WTC11 (cell line): ENCODE measurements around the gene TEX9. TPM values are rescaled to one million over a fixed set of nuclear protein-coding genes. Genes with fewer than 3 reads are reported as not detected.

Source experiments
- ATAC-seq: fragments of 200-7000 bp; cut with Tn5 transposase; 2 replicates; pipeline ENCODE4 v1.10.0; 2021; ENCODE audit warnings: mild to moderate bottlenecking, moderate library complexity
- CTCF ChIA-PET: fragments of 300-600 bp; sonication (Branson Sonifier 250); formaldehyde crosslinking; loops from one replicate; lab custom pipeline; 2021; ENCODE audit warnings: antibody characterized with exemption; lab: Charles Lee
- POLR2A ChIA-PET: fragments of 350-600 bp; sonication (Branson Sonifier 250); formaldehyde crosslinking; loops from one replicate; lab custom pipeline; 2021; ENCODE audit warnings: antibody characterized with exemption; lab: Charles Lee
- DNase-seq: peaks from one replicate; pipeline ENCODE4 v3.0.0; 2021; ENCODE audit warnings: low spot score
- H3K27ac Mint-ChIP-seq: 2 replicates; pipeline ENCODE4 v1.8.0; 2021; ENCODE audit warnings: mixed read lengths
- H3K27me3 Mint-ChIP-seq: 2 replicates; pipeline ENCODE4 v1.8.0; 2021; ENCODE audit warnings: low read depth, mild to moderate bottlenecking, moderate library complexity, mixed read lengths
- H3K36me3 Mint-ChIP-seq: 2 replicates; pipeline ENCODE4 v1.8.0; 2021; ENCODE audit warnings: mixed read lengths
- H3K4me1 Mint-ChIP-seq: 2 replicates; pipeline ENCODE4 v1.8.0; 2022; ENCODE audit warnings: mixed read lengths
- H3K4me3 Mint-ChIP-seq: 2 replicates; pipeline ENCODE4 v1.8.0; 2021; ENCODE audit warnings: mild to moderate bottlenecking, moderate library complexity, mixed read lengths
- H3K9me3 Mint-ChIP-seq: 2 replicates; pipeline ENCODE4 v1.8.0; 2021; ENCODE audit warnings: mixed read lengths
- AFF4 ChIP-seq: sonication (generic); formaldehyde crosslinking; IDR thresholded peaks from 2 replicates; pipeline ENCODE4 v1.8.1; 2023; ENCODE audit warnings: mild to moderate bottlenecking, missing genetic modification reagents, borderline replicate concordance
- ATF2 ChIP-seq: sonication (generic); formaldehyde crosslinking; IDR thresholded peaks from 2 replicates; pipeline ENCODE4 v1.8.1; 2022; ENCODE audit warnings: low read depth, missing genetic modification reagents, borderline replicate concordance
- ATF3 ChIP-seq: sonication (generic); formaldehyde crosslinking; conservative IDR thresholded peaks from 2 replicates; pipeline ENCODE4 v1.8.1; 2022; ENCODE audit warnings: mild to moderate bottlenecking, missing genetic modification reagents
- ATF6 ChIP-seq: sonication (generic); formaldehyde crosslinking; IDR thresholded peaks from 2 replicates; pipeline ENCODE4 v1.8.1; 2023; ENCODE audit warnings: mild to moderate bottlenecking, missing genetic modification reagents
- ELF4 ChIP-seq: sonication (generic); formaldehyde crosslinking; IDR thresholded peaks from 2 replicates; pipeline ENCODE4 v1.8.1; 2022; ENCODE audit warnings: low read depth, mild to moderate bottlenecking, moderate library complexity, missing genetic modification reagents
- FOXP1 ChIP-seq: sonication (generic); formaldehyde crosslinking; IDR thresholded peaks from 2 replicates; pipeline ENCODE4 v1.8.0; 2022; ENCODE audit warnings: missing genetic modification reagents, mild to moderate bottlenecking, moderate library complexity, borderline replicate concordance
- GABPB1 ChIP-seq: sonication (generic); formaldehyde crosslinking; IDR thresholded peaks from 2 replicates; pipeline ENCODE4 v1.8.1; 2023; ENCODE audit warnings: mild to moderate bottlenecking, missing genetic modification reagents
- GRHL2 ChIP-seq: fragments of 250-450 bp; sonication (Bioruptor Pico); IDR thresholded peaks from 2 replicates; pipeline ENCODE4 v1.8.0; 2022; ENCODE audit warnings: mild to moderate bottlenecking, moderate library complexity; ENCODE audit not compliant: insufficient replicate concordance, severe bottlenecking
- MAX ChIP-seq: sonication (generic); formaldehyde crosslinking; IDR thresholded peaks from 2 replicates; pipeline ENCODE4 v1.8.0; 2022; ENCODE audit warnings: mild to moderate bottlenecking, missing genetic modification reagents
- MXD4 ChIP-seq: fragments of 250-450 bp; sonication (Bioruptor Pico); IDR thresholded peaks from 2 replicates; pipeline ENCODE4 v1.8.0; 2021; ENCODE audit warnings: mild to moderate bottlenecking, moderate library complexity, borderline replicate concordance
- NR1H2 ChIP-seq: sonication (generic); formaldehyde crosslinking; IDR thresholded peaks from 2 replicates; pipeline ENCODE4 v1.9.0; 2021; ENCODE audit warnings: mild to moderate bottlenecking, moderate library complexity, missing genetic modification reagents
- SOX15 ChIP-seq: fragments of 250-450 bp; sonication (Bioruptor Pico); IDR thresholded peaks from 2 replicates; pipeline ENCODE4 v1.9.0; 2021; ENCODE audit warnings: mild to moderate bottlenecking
- TEAD4 ChIP-seq: sonication (generic); formaldehyde crosslinking; IDR thresholded peaks from 2 replicates; pipeline ENCODE4 v1.8.0; 2022; ENCODE audit warnings: mild to moderate bottlenecking, missing genetic modification reagents
- USF2 ChIP-seq: sonication (generic); formaldehyde crosslinking; IDR thresholded peaks from 2 replicates; pipeline ENCODE4 v1.8.1; 2023; ENCODE audit warnings: mild to moderate bottlenecking, missing genetic modification reagents, moderate library complexity
- ZMAT4 ChIP-seq: fragments of 250-450 bp; sonication (Bioruptor Pico); IDR thresholded peaks from 2 replicates; pipeline ENCODE4 v1.9.0; 2021; ENCODE audit warnings: mild to moderate bottlenecking
- ZNF138 ChIP-seq: sonication (generic); formaldehyde crosslinking; conservative IDR thresholded peaks from 2 replicates; pipeline ENCODE4 v1.8.1; 2022; ENCODE audit warnings: mild to moderate bottlenecking, moderate library complexity, missing genetic modification reagents
- ZNF263 ChIP-seq: sonication (generic); formaldehyde crosslinking; IDR thresholded peaks from 2 replicates; pipeline ENCODE4 v1.8.1; 2022; ENCODE audit warnings: low read depth, mild to moderate bottlenecking, moderate library complexity, missing genetic modification reagents
- ZNF317 ChIP-seq: sonication (generic); formaldehyde crosslinking; IDR thresholded peaks from 2 replicates; pipeline ENCODE4 v1.8.1; 2023; ENCODE audit warnings: low read depth, mild to moderate bottlenecking, moderate library complexity, missing genetic modification reagents, borderline replicate concordance
- ZNF416 ChIP-seq: fragments of 250-450 bp; sonication (Bioruptor Pico); IDR thresholded peaks from 2 replicates; pipeline ENCODE4 v1.9.0; 2021; ENCODE audit warnings: mild to moderate bottlenecking, inconsistent platforms
- ZNF423 ChIP-seq: fragments of 250-450 bp; sonication (Bioruptor Pico); IDR thresholded peaks from 2 replicates; pipeline ENCODE4 v2.1.2; 2022; ENCODE audit warnings: mild to moderate bottlenecking, moderate library complexity
- total RNA-seq: library from RNA; stranded (reverse); gene quantifications from 3 replicates; pipeline ENCODE4 v1.2.3, GENCODE V29; 2021

The TEX9 gene
- total RNA-seq, 1 experiment from 2014 or later, result 12.2 TPM

- Mint-ChIP-seq H3K9me3 (no peaks in the 10 kb centered on the region), H3K27ac (no peak overlapping the region), H3K27me3 (no peaks in the 10 kb centered on the region), H3K4me1 (peaks cover 18% of the 10 kb centered on the region), H3K36me3 (no peaks in the 10 kb centered on the region)
- ATAC-seq, result no peak
- POLR2A ChIA-PET, result interaction anchor here (0.6 kb wide), 1 partner anchor 109 kb away, joined by 3 read pairs; no protein-coding TSS in a partner anchor
- no peak for DNase-seq
- CTCF ChIA-PET, result no interaction called here
- no peak for TF ChIP-seq GRHL2
- TF ChIP-seq ATF6 (CRISPR knock-in tag), result no peak
- no peak for TF ChIP-seq GABPB1 (CRISPR knock-in tag)
- no peak for TF ChIP-seq ZMAT4 (CRISPR knock-in tag)
- no peak for TF ChIP-seq USF2 (CRISPR knock-in tag)
- no peak for TF ChIP-seq AFF4 (CRISPR knock-in tag)
- TF ChIP-seq FOXP1 (CRISPR knock-in tag), result no peak
- TF ChIP-seq NR1H2 (CRISPR knock-in tag), result no peak
- TF ChIP-seq, all 79 proteins: peak for 0
- H3K4me3 Mint-ChIP-seq, result no peak overlapping the region
Measured at GRCh38 chr15:56353740-56354139, 11.5 kb upstream of the TEX9 start.

GRCh38 chr15:56356616-56357015 is 8.6 kb upstream of the TEX9 start:
- DNase-seq, result no peak
- Mint-ChIP-seq H3K27me3 (peaks cover 2% of the 10 kb centered on the region; the same call in 1 of the 2 replicates), H3K9me3 (peaks cover 3% of the 10 kb centered on the region), H3K4me3 (no peak overlapping the region), H3K27ac (no peak overlapping the region), H3K4me1 (peaks cover 9% of the 10 kb centered on the region), H3K36me3 (no peaks in the 10 kb centered on the region)
- no peak for TF ChIP-seq MAX (CRISPR knock-in tag)
- no peak for TF ChIP-seq FOXP1 (CRISPR knock-in tag)
- TF ChIP-seq ATF3 (CRISPR knock-in tag), result no peak
- no peak for TF ChIP-seq SOX15 (CRISPR knock-in tag)
- TF ChIP-seq GRHL2, result no peak
- no peak for TF ChIP-seq ZNF317 (CRISPR knock-in tag)
- no peak for TF ChIP-seq MXD4 (CRISPR knock-in tag)
- no peak for TF ChIP-seq ZNF423 (CRISPR knock-in tag)
- TF ChIP-seq TEAD4 (CRISPR knock-in tag), result no peak
- no peak for TF ChIP-seq ZNF416
- TF ChIP-seq ZNF263, result no peak
- no peak for TF ChIP-seq ATF6 (CRISPR knock-in tag)
- no peak for TF ChIP-seq ATF2 (CRISPR knock-in tag)
- TF ChIP-seq ZNF138 (CRISPR knock-in tag), result no peak
- TF ChIP-seq ELF4 (CRISPR knock-in tag), result no peak
- ChIA-PET CTCF (no interaction called here), POLR2A (no interaction called here)
- ATAC-seq, result no peak
